Endothelial cell of umbilical vein (primary cell): ENCODE measurements around the gene CEBPB.

ENCODE experiments used
- EZH2 ChIP-seq: IDR thresholded peaks from 2 replicates; pipeline ENCODE4 v1.6.1; 2012; ENCODE audit warnings: borderline replicate concordance, low read depth, mild to moderate bottlenecking, moderate library complexity, low read length, inconsistent platforms; ENCODE audit not compliant: severe bottlenecking
- FOS ChIP-seq: IDR thresholded peaks from 2 replicates; pipeline ENCODE4 v1.6.1; 2011; ENCODE audit warnings: mild to moderate bottlenecking, low read length, moderate library complexity, borderline replicate concordance; ENCODE audit not compliant: insufficient read depth
- JUN ChIP-seq: IDR thresholded peaks from 2 replicates; pipeline ENCODE4 v1.6.1; 2011; ENCODE audit warnings: borderline replicate concordance, low read depth; ENCODE audit not compliant: insufficient read length, insufficient read depth
- MAX ChIP-seq: IDR thresholded peaks from 2 replicates; pipeline ENCODE4 v1.6.1; 2011; ENCODE audit not compliant: insufficient read depth, insufficient read length
- MYC ChIP-seq: IDR thresholded peaks from one replicate; pipeline ENCODE4 v1.6.1; 2011; ENCODE audit warnings: mild to moderate bottlenecking, low read depth, low read length
- POLR2A ChIP-seq: IDR thresholded peaks from 2 replicates; pipeline ENCODE4 v1.6.1; 2012; ENCODE audit warnings: low read depth, mild to moderate bottlenecking, control low read depth, low read length
- POLR2AphosphoS5 ChIP-seq: IDR thresholded peaks from 2 replicates; pipeline ENCODE4 v1.6.1; 2012; ENCODE audit warnings: low read depth, mild to moderate bottlenecking, control low read depth, low read length, moderate library complexity; ENCODE audit not compliant: insufficient read depth
- TF ChIP-seq, protein P1 (sequence below), 2 donors: IDR thresholded peaks; 1 replicate in 1 of 2; 2 replicates in 1 of 2; pipeline ENCODE4 v1.5.1; 2011; ENCODE audit warnings: low read length in 2 of 2, mild to moderate bottlenecking in 2 of 2, moderate library complexity in 2 of 2, control low read depth in 1 of 2, inconsistent platforms in 1 of 2, low read depth in 1 of 2; ENCODE audit not compliant: insufficient read depth in 1 of 2; ENCODE audit errors: extremely low read depth in 1 of 2

DNA sequence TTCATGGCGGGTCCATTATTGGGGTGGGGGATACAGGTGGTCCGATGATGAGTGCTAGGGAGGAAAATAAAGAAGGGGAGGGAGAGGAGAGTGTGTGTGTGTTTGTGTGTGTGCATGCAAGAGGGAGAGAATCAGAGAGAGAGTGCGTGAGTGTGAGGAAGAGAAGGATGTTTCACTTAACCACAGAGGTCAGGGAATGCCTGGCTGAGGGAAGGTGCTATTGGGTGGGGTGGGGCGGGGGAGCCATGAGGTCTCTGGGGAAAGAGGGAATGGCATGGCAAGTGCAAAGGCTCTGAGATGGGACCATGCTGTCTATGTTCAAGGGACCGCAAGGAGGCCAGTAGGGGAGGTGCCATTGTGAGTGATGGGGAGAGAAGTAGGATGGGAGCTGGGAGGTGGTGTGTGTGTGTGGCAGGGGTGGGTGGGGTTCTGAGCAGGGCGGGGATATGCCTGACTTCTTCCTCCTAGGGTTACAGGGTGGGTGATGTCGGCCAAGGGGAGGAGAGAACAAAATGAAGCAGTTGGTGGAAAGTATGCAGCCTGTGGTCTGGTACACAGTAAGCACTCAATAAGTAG lies 23.0 kb downstream of the CEBPB start:
- no peak for TF ChIP-seq POLR2A
- TF ChIP-seq, protein P1, sequence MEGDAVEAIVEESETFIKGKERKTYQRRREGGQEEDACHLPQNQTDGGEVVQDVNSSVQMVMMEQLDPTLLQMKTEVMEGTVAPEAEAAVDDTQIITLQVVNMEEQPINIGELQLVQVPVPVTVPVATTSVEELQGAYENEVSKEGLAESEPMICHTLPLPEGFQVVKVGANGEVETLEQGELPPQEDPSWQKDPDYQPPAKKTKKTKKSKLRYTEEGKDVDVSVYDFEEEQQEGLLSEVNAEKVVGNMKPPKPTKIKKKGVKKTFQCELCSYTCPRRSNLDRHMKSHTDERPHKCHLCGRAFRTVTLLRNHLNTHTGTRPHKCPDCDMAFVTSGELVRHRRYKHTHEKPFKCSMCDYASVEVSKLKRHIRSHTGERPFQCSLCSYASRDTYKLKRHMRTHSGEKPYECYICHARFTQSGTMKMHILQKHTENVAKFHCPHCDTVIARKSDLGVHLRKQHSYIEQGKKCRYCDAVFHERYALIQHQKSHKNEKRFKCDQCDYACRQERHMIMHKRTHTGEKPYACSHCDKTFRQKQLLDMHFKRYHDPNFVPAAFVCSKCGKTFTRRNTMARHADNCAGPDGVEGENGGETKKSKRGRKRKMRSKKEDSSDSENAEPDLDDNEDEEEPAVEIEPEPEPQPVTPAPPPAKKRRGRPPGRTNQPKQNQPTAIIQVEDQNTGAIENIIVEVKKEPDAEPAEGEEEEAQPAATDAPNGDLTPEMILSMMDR (IDR thresholded peaks at IDR 0.05; ENCODE audit: extremely low read depth in 1 of 2, insufficient read depth in 1 of 2, low read depth in 1 of 2, low read length in 2 of 2) = no peak
- no peak for TF ChIP-seq POLR2AphosphoS5
- TF ChIP-seq EZH2 = no peak
- TF ChIP-seq FOS = no peak
- no peak for TF ChIP-seq MYC
- no peak for TF ChIP-seq MAX
- TF ChIP-seq JUN = no peak
